AG04449 (cell line): ENCODE data around the gene SPTBN4.
A peak's percentile ranks its signal among the peaks of the same experiment; 100 is the strongest.
"Not testable (repeated sequence)": the region's sequence is repeated elsewhere in the genome, so short reads cannot be mapped to it uniquely, and the experiment has no call there.

Source experiments
- CTCF ChIA-PET: fragments of 350-600 bp; formaldehyde crosslinking; extraction: SDS; loops from one replicate; lab custom pipeline; 2021; ENCODE audit warnings: antibody characterized with exemption; lab: Yijun Ruan, JAX
- POLR2A ChIA-PET: fragments of 400-600, 350-600 bp; formaldehyde crosslinking; extraction: SDS; loops from one replicate; lab custom pipeline; 2020; ENCODE audit warnings: antibody characterized with exemption, inconsistent platforms; lab: Yijun Ruan, JAX
- DNase-seq: peaks from one replicate; pipeline ENCODE4 v3.0.0-alpha.2; 2010; ENCODE audit warnings: low read depth, low spot score
- H3K4me3 ChIP-seq: 2 replicates; pipeline ENCODE4 v1.5.1; 2011; ENCODE audit warnings: low read depth, mild to moderate bottlenecking, control low read depth, low read length
- CTCF ChIP-seq: IDR thresholded peaks from one replicate; pipeline ENCODE4 v1.5.1; 2011; ENCODE audit warnings: mild to moderate bottlenecking, moderate library complexity, low read length, control low read depth, inconsistent platforms; ENCODE audit not compliant: insufficient read depth; ENCODE audit errors: missing control alignments

SPTBN4 gene

GRCh38 chr19:40458597-40458974 lies 8.2 kb upstream of the SPTBN4 start:
- CTCF ChIA-PET, result no interaction called here
- no peak overlapping the region for H3K4me3 ChIP-seq
- DNase-seq, result no peak
- POLR2A ChIA-PET, result no interaction called here
- TF ChIP-seq CTCF, result no peak

GRCh38 chr19:40460185-40460584 lies 6.6 kb upstream of the SPTBN4 start:
- no peak for DNase-seq
- H3K4me3 ChIP-seq, result no peak overlapping the region
- TF ChIP-seq CTCF, result no peak
- CTCF ChIA-PET, result interaction anchor here (0.7 to 1.0 kb wide), 2 partner anchors 56 to 138 kb away, joined by 3 read pairs; no protein-coding TSS in a partner anchor
- POLR2A ChIA-PET, result no interaction called here

GRCh38 chr19:40461669-40462221 lies 5.1 kb upstream of the SPTBN4 start:
- no peak overlapping the region for H3K4me3 ChIP-seq
- CTCF ChIA-PET, result interaction anchor here (0.9 to 5.0 kb wide), 2 partner anchors 8 to 62 kb away, joined by 3 to 75 read pairs; no protein-coding TSS in a partner anchor
- DNase-seq, result no peak
- POLR2A ChIA-PET, result no interaction called here
- TF ChIP-seq CTCF, result no peak

GRCh38 chr19:40463587-40464037 lies 3.2 kb upstream of the SPTBN4 start:
- ChIA-PET POLR2A (interaction anchor here (0.6 to 1.7 kb wide), 6 partner anchors 21 to 1578 kb away, joined by 3 to 7 read pairs (median 4); partner anchors contain the start of genes C19orf47 and PLD3), CTCF (interaction anchor here (0.7 to 5.0 kb wide), 34 partner anchors 10 to 211 kb away, joined by 3 to 75 read pairs (median 6); partner anchors contain the start of genes C19orf47, PLD3, PRX and SERTAD1)
- H3K4me3 ChIP-seq, DNase-seq: not testable (repeated sequence)

- POLR2A ChIA-PET, result interaction anchor here (0.6 to 1.7 kb wide), 9 partner anchors 21 to 286 kb away, joined by 3 to 8 read pairs (median 4); partner anchors contain the start of genes ACTMAP, C19orf47, PLD3 and SERTAD1
- TF ChIP-seq CTCF, result peak; percentile 83
Observed at GRCh38 chr19:40464059-40465024, 2.5 kb upstream of the SPTBN4 start.

GRCh38 chr19:40465025-40465556 lies 1.7 kb upstream of the SPTBN4 start:
- peak; percentile 53 for DNase-seq
- ChIA-PET POLR2A (interaction anchor here (1.1 to 1.7 kb wide), 6 partner anchors 22 to 285 kb away, joined by 4 to 8 read pairs (median 6); partner anchors contain the start of genes ACTMAP and SERTAD1), CTCF (interaction anchor here (0.8 to 5.0 kb wide), 27 partner anchors 9 to 170 kb away, joined by 3 to 75 read pairs (median 9); partner anchors contain the start of genes C19orf47, PLD3, PRX and SERTAD1)
- peak overlapping the region; percentile 81 for H3K4me3 ChIP-seq
- TF ChIP-seq CTCF, result no peak

More at GRCh38 chr19:40464059-40465024, 2.5 kb upstream of the SPTBN4 start:
- peak overlapping the region; percentile 81 for H3K4me3 ChIP-seq
- peak; percentile 47 for DNase-seq
- CTCF ChIA-PET, result interaction anchor here (0.8 to 5.0 kb wide), 38 partner anchors 10 to 212 kb away, joined by 3 to 75 read pairs (median 6); partner anchors contain the start of genes C19orf47, PLD3, PRX and SERTAD1
